HCT116 (cell line): Measurements from ENCODE around the gene ELOA. TPM values are rescaled to one million over a fixed set of nuclear protein-coding genes. Genes with fewer than 3 reads are reported as not detected.

ENCODE experiments used
- ATAC-seq: fragments of 200-7000 bp; cut with Tn5 transposase; 2 replicates; pipeline ENCODE4 v1.9.1; 2020; ENCODE audit warnings: mild to moderate bottlenecking, moderate library complexity
- BruUV-seq: library from RNA; stranded (reverse); fragments of 400-500 nt; replicated peaks from 2 replicates; lab custom pipeline; 2021; lab: Mats Ljungman, UMichigan
- CTCF ChIA-PET: fragments of 300-600 bp; sonication (Branson Sonifier 250); formaldehyde crosslinking; loops from one replicate; lab custom pipeline; 2021; ENCODE audit warnings: antibody characterized with exemption; lab: Charles Lee
- POLR2A ChIA-PET: fragments of 300-600, 350-600 bp; sonication (Branson Sonifier 250); formaldehyde crosslinking; loops from one replicate; lab custom pipeline; 2021; ENCODE audit warnings: antibody characterized with exemption; lab: Charles Lee
- RAD21 ChIA-PET, 2 experiments: fragments of 300-600 bp; sonication (Branson Sonifier 250); formaldehyde crosslinking; loops; one replicate each; lab custom pipeline; 2023; ENCODE audit warnings: low total read pairs in 2 of 2; ENCODE audit not compliant: uncharacterized antibody in 2 of 2, unreplicated experiment in 2 of 2, low non-redundant PET in 1 of 2; lab: Charles Lee
- DNase-seq: peaks from one replicate; pipeline ENCODE4 v3.0.0-alpha.2; 2010; ENCODE audit warnings: low read depth, low spot score
- H2AFZ ChIP-seq: fragments of 200-600 bp; shearing (Covaris generic), sonication (generic); 2 replicates; pipeline ENCODE4 v1.6.1; 2017; ENCODE audit warnings: low read depth, mixed run types, mixed read lengths, antibody characterized with exemption, low read length; ENCODE audit not compliant: poor library complexity, severe bottlenecking
- H3K27ac ChIP-seq: 2 replicates; pipeline ENCODE4 v1.5.1; 2012; ENCODE audit warnings: low read depth, low read length
- H3K27me3 ChIP-seq: fragments of 200-600 bp; sonication (generic); 2 replicates; pipeline ENCODE4 v1.6.1; 2016; ENCODE audit warnings: mixed run types, low read length, mixed read lengths; ENCODE audit not compliant: insufficient read depth
- H3K36me3 ChIP-seq, 2 experiments: fragments of 200-500 bp in 1 of 2; fragments of 200-600 bp in 1 of 2; sonication (Bioruptor generic) in 1 of 2; sonication (generic) in 1 of 2; 2 replicates each; pipeline versions ENCODE4 v1.5.1 to v1.6.1; 2014 to 2016; ENCODE audit warnings: low read length in 2 of 2, inconsistent platforms in 1 of 2, mixed read lengths in 1 of 2, mixed run types in 1 of 2; ENCODE audit not compliant: insufficient read depth in 2 of 2, control insufficient read depth in 1 of 2
- H3K4me1 ChIP-seq, 2 experiments: fragments of 200-600 bp in 1 of 2; sonication (generic) in 1 of 2; 2 replicates each; pipeline versions ENCODE4 v1.5.1 to v1.6.1; 2012 to 2017; ENCODE audit warnings: low read length in 2 of 2, inconsistent platforms in 1 of 2, mild to moderate bottlenecking in 1 of 2, mixed read lengths in 1 of 2, mixed run types in 1 of 2, moderate library complexity in 1 of 2; ENCODE audit not compliant: insufficient read depth in 2 of 2, control insufficient read depth in 1 of 2
- H3K4me2 ChIP-seq: fragments of 200-600 bp; sonication (generic); 2 replicates; pipeline ENCODE4 v1.6.1; 2017; ENCODE audit warnings: mixed run types, low read length, mixed read lengths
- H3K4me3 ChIP-seq, 2 experiments: fragments of 200-600 bp in 1 of 2; sonication (generic) in 1 of 2; replicated peaks in 1 of 2; 2 replicates each; pipeline ENCODE4 v1.5.1; 2011 to 2016; ENCODE audit warnings: low read length in 2 of 2, control low read depth in 1 of 2, low read depth in 1 of 2, mild to moderate bottlenecking in 1 of 2, mixed read lengths in 1 of 2, mixed run types in 1 of 2
- H3K79me2 ChIP-seq: fragments of 200-600 bp; sonication (generic); 2 replicates; pipeline ENCODE4 v1.6.1; 2017; ENCODE audit warnings: mild to moderate bottlenecking, mixed run types, low read length, moderate library complexity, mixed read lengths; ENCODE audit not compliant: insufficient read depth
- H3K9ac ChIP-seq: fragments of 200-600 bp; sonication (generic); 2 replicates; pipeline ENCODE4 v1.6.1; 2016; ENCODE audit warnings: low read length, mixed read lengths
- H3K9me2 ChIP-seq: fragments of 200-600 bp; sonication (generic), shearing (Covaris generic); 2 replicates; pipeline ENCODE4 v1.6.1; 2017; ENCODE audit warnings: mixed run types, mild to moderate bottlenecking, moderate library complexity; ENCODE audit not compliant: insufficient read depth
- H3K9me3 ChIP-seq, 2 experiments: fragments of 200-500 bp in 1 of 2; fragments of 200-600 bp in 1 of 2; sonication (Bioruptor generic) in 1 of 2; sonication (generic) in 1 of 2; 2 replicates each; pipeline ENCODE4 v1.6.1; 2014 to 2017; ENCODE audit warnings: low read length in 2 of 2, mixed read lengths in 2 of 2, inconsistent platforms in 1 of 2, low read depth in 1 of 2, mild to moderate bottlenecking in 1 of 2, mixed run types in 1 of 2, moderate library complexity in 1 of 2; ENCODE audit not compliant: control insufficient read depth in 1 of 2, insufficient read depth in 1 of 2
- H4K20me1 ChIP-seq: fragments of 200-600 bp; sonication (generic), shearing (Covaris generic); 2 replicates; pipeline ENCODE4 v1.6.1; 2017; ENCODE audit warnings: mixed run types, mild to moderate bottlenecking, moderate library complexity; ENCODE audit not compliant: insufficient read depth
- EGR1 ChIP-seq: IDR thresholded peaks from 2 replicates; pipeline ENCODE4 v1.6.1; 2012; ENCODE audit warnings: low read depth
- EZH2 ChIP-seq: fragments of 200-600 bp; sonication (generic); IDR thresholded peaks from 2 replicates; pipeline ENCODE4 v1.6.1; 2017; ENCODE audit warnings: antibody characterized with exemption, mixed run types
- EZH2phosphoT487 ChIP-seq: fragments of 200-600 bp; IDR thresholded peaks from 2 replicates; pipeline ENCODE4 v1.6.1; 2018; ENCODE audit warnings: antibody characterized with exemption, borderline replicate concordance
- FOSL1 ChIP-seq: IDR thresholded peaks from 2 replicates; pipeline ENCODE4 v1.6.1; 2012; ENCODE audit warnings: low read depth
- JUND ChIP-seq: IDR thresholded peaks from 2 replicates; pipeline ENCODE4 v1.6.1; 2012
- SIN3A ChIP-seq: IDR thresholded peaks from 2 replicates; pipeline ENCODE4 v1.6.1; 2012; ENCODE audit warnings: low read depth
- SP1 ChIP-seq: IDR thresholded peaks from 2 replicates; pipeline ENCODE4 v1.6.1; 2012; ENCODE audit warnings: low read depth
- SRF ChIP-seq: IDR thresholded peaks from 2 replicates; pipeline ENCODE4 v1.6.1; 2012; ENCODE audit warnings: low read depth
- TCF7L2 ChIP-seq: IDR thresholded peaks from 2 replicates; pipeline ENCODE4 v1.7.0; 2011; ENCODE audit warnings: borderline replicate concordance, inconsistent platforms; ENCODE audit not compliant: insufficient read depth, insufficient read length; ENCODE audit errors: extremely low read depth
- YY1 ChIP-seq: IDR thresholded peaks from 2 replicates; pipeline ENCODE4 v1.6.1; 2011; ENCODE audit warnings: low read length, low read depth, moderate library complexity, mild to moderate bottlenecking; ENCODE audit not compliant: insufficient replicate concordance; ENCODE audit errors: extremely low read depth
- ZNF274 ChIP-seq: fragments of 200-500 bp; sonication (Bioruptor generic); IDR thresholded peaks from 2 replicates; pipeline ENCODE4 v1.6.1; 2014; ENCODE audit warnings: mild to moderate bottlenecking, low read depth, low read length, inconsistent platforms
- intact Hi-C: fragments of 100-400 bp; cut with micrococcal nuclease; formaldehyde crosslinking; loops from 2 replicates; pipeline ENCODE4 v1.10.0; 2022
- total RNA-seq: library from RNA; stranded (reverse); gene quantifications from one replicate; pipeline ENCODE4 v1.2.1, GENCODE V29; 2021; ENCODE audit not compliant: unreplicated experiment
- TF ChIP-seq, protein P1 (sequence below): IDR thresholded peaks from 2 replicates; pipeline ENCODE4 v1.6.1; 2012
- TF ChIP-seq, protein P2 (sequence below): IDR thresholded peaks from 2 replicates; pipeline ENCODE4 v1.6.1; 2012; ENCODE audit warnings: low read depth
- TF ChIP-seq, protein P3 (sequence below): IDR thresholded peaks from 2 replicates; pipeline ENCODE4 v1.6.1; 2011; ENCODE audit warnings: mild to moderate bottlenecking, low read length, moderate library complexity; ENCODE audit not compliant: insufficient replicate concordance; ENCODE audit errors: extremely low read depth

ELOA gene
- total RNA-seq, 1 experiment from 2014 or later, result 39.3 TPM

DNA sequence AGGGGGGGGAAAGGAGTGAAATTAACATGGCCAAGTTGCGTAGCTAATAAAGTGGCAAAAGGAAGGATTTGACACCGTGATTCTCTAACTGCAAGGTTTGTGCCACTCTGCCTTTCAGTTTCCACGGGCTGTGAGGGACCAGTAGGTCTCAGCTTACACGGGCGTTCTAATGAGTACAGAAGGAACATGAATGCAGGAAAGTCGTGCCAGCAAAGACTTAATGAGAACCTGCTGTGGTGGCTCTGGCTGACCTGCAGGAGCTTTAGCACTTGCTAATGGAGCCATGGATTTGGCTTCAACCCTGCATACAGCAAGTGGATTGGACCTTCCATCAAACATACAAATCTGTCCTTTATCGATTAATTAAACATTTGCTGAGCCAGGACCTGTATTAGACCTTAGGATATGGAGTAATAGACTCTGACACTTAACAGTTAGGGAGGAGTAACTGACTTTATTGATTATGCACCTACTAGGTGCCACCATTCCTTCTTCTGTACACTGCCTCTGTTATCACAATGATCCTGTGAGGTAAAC is 19.8 kb downstream of the ELOA start:
- no peaks in the 10 kb centered on the region for H3K4me1 ChIP-seq
- intact Hi-C loops, result no loop called here
- POLR2A ChIA-PET, result no interaction called here
- ATAC-seq, result no peak
- H3K79me2 ChIP-seq, result peaks cover 25% of the 10 kb centered on the region; the same call in 1 of the 2 replicates
- H3K4me3 ChIP-seq, result no peak overlapping the region
- H3K27me3 ChIP-seq, result no peaks in the 10 kb centered on the region
- RAD21 ChIA-PET, result no interaction called here
- TF ChIP-seq SRF (no peak), FOSL1 (no peak), SP1 (no peak), EZH2 (no peak), EZH2phosphoT487 (no peak), JUND (no peak), EGR1 (no peak)
- TF ChIP-seq, all 23 proteins: peak for 0
- Histone ChIP-seq H2AFZ (no peak overlapping the region), H3K9ac (no peak overlapping the region), H3K27ac (no peak overlapping the region), H3K9me3 (no peaks in the 10 kb centered on the region), H4K20me1 (0 out of 2 replicates have a peak, but pooled peaks cover 5% of the 10 kb centered on the region), H3K9me2 (no peaks in the 10 kb centered on the region), H3K4me2 (no peak overlapping the region), H3K36me3 (peaks cover 42 to 54% of the 10 kb centered on the region in 2 experiments)
- no peak for DNase-seq
- CTCF ChIA-PET, result interaction anchor here (1.5 kb wide), 1 partner anchor 9 kb away, joined by 3 read pairs; no protein-coding TSS in a partner anchor
- BruUV-seq, result no TSS peak

DNA sequence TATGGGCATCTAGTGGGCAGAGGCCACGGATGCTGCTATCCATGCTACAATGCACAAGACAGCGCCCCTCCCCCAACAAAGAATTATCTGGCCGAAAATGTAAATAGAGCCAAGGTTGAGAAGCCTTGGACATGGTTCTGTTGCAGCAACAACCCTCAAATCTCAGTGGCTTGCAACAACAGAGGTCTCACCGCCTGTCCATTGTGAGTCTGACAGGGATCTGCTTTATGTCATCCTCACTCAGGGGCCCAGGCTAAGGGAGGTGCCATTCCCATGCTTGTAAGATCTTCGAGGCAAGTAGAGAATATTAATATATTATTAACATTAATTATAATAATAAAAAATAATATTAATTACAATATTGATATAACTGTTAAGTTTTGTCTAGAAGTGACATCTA is 25.5 kb downstream of the ELOA start:
- BruUV-seq, result no TSS peak
- Histone ChIP-seq H3K4me2 (no peak overlapping the region), H3K9me2 (no peaks in the 10 kb centered on the region), H3K79me2 (no peaks in the 10 kb centered on the region; the same call in 1 of the 2 replicates), H3K36me3 (peaks cover 11 to 19% of the 10 kb centered on the region in 2 experiments; a peak in 2 of 4 replicates), H4K20me1 (no peaks in the 10 kb centered on the region), H3K4me1 (0 out of 4 replicates have a peak, but pooled peaks cover 0 to 3% of the 10 kb centered on the region in 2 experiments), H3K9ac (no peak overlapping the region), H3K27ac (no peak overlapping the region), H3K27me3 (no peaks in the 10 kb centered on the region), H3K9me3 (no peaks in the 10 kb centered on the region), H2AFZ (no peak overlapping the region), H3K4me3 (no peak overlapping the region)
- CTCF ChIA-PET, result interaction anchor here (1.5 kb wide), 1 partner anchor 148 kb away, joined by 3 read pairs; no protein-coding TSS in a partner anchor
- DNase-seq (no peak), ATAC-seq (no peak)
- POLR2A ChIA-PET, result no interaction called here
- intact Hi-C loops, result no loop called here
- TF ChIP-seq, protein P1, sequence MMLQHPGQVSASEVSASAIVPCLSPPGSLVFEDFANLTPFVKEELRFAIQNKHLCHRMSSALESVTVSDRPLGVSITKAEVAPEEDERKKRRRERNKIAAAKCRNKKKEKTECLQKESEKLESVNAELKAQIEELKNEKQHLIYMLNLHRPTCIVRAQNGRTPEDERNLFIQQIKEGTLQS, result no peak
- TF ChIP-seq YY1 (no peak), EZH2phosphoT487 (no peak), ZNF274 (no peak), SIN3A (no peak), TCF7L2 (no peak)
- TF ChIP-seq, protein P2, sequence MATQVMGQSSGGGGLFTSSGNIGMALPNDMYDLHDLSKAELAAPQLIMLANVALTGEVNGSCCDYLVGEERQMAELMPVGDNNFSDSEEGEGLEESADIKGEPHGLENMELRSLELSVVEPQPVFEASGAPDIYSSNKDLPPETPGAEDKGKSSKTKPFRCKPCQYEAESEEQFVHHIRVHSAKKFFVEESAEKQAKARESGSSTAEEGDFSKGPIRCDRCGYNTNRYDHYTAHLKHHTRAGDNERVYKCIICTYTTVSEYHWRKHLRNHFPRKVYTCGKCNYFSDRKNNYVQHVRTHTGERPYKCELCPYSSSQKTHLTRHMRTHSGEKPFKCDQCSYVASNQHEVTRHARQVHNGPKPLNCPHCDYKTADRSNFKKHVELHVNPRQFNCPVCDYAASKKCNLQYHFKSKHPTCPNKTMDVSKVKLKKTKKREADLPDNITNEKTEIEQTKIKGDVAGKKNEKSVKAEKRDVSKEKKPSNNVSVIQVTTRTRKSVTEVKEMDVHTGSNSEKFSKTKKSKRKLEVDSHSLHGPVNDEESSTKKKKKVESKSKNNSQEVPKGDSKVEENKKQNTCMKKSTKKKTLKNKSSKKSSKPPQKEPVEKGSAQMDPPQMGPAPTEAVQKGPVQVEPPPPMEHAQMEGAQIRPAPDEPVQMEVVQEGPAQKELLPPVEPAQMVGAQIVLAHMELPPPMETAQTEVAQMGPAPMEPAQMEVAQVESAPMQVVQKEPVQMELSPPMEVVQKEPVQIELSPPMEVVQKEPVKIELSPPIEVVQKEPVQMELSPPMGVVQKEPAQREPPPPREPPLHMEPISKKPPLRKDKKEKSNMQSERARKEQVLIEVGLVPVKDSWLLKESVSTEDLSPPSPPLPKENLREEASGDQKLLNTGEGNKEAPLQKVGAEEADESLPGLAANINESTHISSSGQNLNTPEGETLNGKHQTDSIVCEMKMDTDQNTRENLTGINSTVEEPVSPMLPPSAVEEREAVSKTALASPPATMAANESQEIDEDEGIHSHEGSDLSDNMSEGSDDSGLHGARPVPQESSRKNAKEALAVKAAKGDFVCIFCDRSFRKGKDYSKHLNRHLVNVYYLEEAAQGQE, result no peak
- TF ChIP-seq, protein P3, sequence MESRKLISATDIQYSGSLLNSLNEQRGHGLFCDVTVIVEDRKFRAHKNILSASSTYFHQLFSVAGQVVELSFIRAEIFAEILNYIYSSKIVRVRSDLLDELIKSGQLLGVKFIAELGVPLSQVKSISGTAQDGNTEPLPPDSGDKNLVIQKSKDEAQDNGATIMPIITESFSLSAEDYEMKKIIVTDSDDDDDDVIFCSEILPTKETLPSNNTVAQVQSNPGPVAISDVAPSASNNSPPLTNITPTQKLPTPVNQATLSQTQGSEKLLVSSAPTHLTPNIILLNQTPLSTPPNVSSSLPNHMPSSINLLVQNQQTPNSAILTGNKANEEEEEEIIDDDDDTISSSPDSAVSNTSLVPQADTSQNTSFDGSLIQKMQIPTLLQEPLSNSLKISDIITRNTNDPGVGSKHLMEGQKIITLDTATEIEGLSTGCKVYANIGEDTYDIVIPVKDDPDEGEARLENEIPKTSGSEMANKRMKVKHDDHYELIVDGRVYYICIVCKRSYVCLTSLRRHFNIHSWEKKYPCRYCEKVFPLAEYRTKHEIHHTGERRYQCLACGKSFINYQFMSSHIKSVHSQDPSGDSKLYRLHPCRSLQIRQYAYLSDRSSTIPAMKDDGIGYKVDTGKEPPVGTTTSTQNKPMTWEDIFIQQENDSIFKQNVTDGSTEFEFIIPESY, result no peak
- RAD21 ChIA-PET, result no interaction called here
